ENCODE data around the gene HTR2C.

- no peak for TF ChIP-seq CTCF (IDR thresholded peaks at IDR 0.05)
- TF ChIP-seq POLR2A (IDR thresholded peaks at IDR 0.05): no peak
These were observed 182.7 kb downstream of the HTR2C start for GRCh38 chrX:114766541-114766940.
